ENCODE measurements around the gene SDHB. TPM values are rescaled to one million over a fixed set of nuclear protein-coding genes. Genes with fewer than 3 reads are reported as not detected.

The SDHB gene
- total RNA-seq (126 and 160 TPM in 2 replicates), polyA plus RNA-seq (156 and 172 TPM in 2 replicates)

DNA sequence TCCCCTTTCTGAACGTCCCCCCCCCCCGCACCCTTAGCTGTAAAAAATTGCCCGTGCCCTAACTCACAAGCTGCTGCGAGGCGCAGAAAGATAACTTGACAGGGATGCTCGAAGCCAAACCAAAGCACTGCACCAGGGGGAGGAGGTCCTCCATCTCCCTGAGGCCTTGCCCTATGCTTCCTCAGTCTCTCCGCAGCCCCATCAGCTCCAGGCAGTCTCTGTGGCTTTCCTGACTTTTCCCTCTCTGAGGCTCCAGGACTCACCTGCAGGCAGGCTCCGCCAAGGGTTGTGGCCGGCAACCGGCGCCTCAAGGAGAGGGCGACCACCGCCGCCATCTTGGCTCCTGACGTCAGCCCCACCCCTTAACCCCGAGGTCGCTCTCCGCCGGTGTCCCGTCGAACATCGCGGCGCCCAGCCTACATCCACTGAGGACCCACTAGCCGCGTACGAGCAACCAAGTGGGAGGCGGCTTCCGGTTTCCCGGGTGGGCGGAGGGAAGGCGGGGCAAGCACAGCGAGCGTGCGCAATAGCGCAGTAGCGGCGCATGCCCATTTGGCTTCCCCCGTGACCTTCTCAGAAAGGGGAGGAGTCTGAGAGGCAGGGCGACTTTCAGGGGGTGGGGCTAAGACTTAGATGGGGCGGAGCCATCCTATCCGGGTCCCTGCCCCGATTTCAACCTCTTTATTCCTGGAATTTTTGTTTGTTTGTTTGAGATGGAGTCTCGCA, at the start of gene SDHB:
Gene SDHB (minus strand): TSS at position 348 of the 726 bp plus-strand sequence. CDS start 13 bp downstream, at position 335.
- Histone ChIP-seq H3K4me3 (peak within 1 kb of the TSS; percentile 47), H3K27ac (peak within 1 kb of the TSS; percentile 80), H3K36me3 (no peaks in the 10 kb centered on the region), H3K4me1 (ENCODE audit: low read depth) (peaks cover 7% of the 10 kb centered on the region), H3K27me3 (no peaks in the 10 kb centered on the region), H3K9me3 (ENCODE audit: low read depth) (no peaks in the 10 kb centered on the region)
- TF ChIP-seq CTCF (IDR thresholded peaks at IDR 0.05; ENCODE audit: low read depth, low read length) = no peak
- peak; percentile 99 for DNase-seq (ENCODE audit: low read depth in 1 of 2, low spot score in 1 of 2)

GRCh38 chr1:17102232-17102631, 48.4 kb upstream of the SDHB start:
- H3K27ac ChIP-seq = no peak overlapping the region
- TF ChIP-seq CTCF (IDR thresholded peaks at IDR 0.05; ENCODE audit: low read depth, low read length) = no peak
- no peak for DNase-seq (ENCODE audit: low read depth in 1 of 2, low spot score in 1 of 2)
- no peaks in the 10 kb centered on the region for H3K9me3 ChIP-seq (ENCODE audit: low read depth)
- H3K36me3 ChIP-seq = no peaks in the 10 kb centered on the region
- no peaks in the 10 kb centered on the region for H3K4me1 ChIP-seq (ENCODE audit: low read depth)
- H3K27me3 ChIP-seq = no peaks in the 10 kb centered on the region
- H3K4me3 ChIP-seq = no peak overlapping the region

DNA sequence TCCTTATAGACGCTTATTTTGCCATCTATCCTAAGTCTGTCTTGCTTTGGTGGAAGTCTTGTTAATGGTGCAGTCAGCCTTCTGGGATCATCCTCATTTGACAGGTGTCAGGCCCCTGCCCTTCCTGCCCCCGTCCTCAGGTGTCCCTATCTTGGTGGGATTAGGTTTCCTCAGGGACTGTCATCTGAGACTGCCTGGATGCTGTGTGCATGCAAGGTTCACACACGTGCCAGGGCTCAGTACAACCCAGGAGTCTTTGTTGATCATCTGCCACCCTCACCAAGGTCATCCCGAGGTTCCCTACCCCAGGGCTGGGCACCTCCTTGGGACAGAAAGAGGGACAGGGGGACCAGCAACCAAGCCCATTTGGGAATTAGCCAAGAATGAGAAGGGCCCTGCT, 47.4 kb upstream of the SDHB start:
- Histone ChIP-seq H3K4me3 (no peak overlapping the region), H3K36me3 (no peaks in the 10 kb centered on the region), H3K27me3 (no peaks in the 10 kb centered on the region), H3K9me3 (ENCODE audit: low read depth) (no peaks in the 10 kb centered on the region), H3K27ac (no peak overlapping the region), H3K4me1 (ENCODE audit: low read depth) (no peaks in the 10 kb centered on the region)
- DNase-seq (ENCODE audit: low read depth in 1 of 2, low spot score in 1 of 2) = no peak
- TF ChIP-seq CTCF (IDR thresholded peaks at IDR 0.05; ENCODE audit: low read depth, low read length) = no peak

DNA sequence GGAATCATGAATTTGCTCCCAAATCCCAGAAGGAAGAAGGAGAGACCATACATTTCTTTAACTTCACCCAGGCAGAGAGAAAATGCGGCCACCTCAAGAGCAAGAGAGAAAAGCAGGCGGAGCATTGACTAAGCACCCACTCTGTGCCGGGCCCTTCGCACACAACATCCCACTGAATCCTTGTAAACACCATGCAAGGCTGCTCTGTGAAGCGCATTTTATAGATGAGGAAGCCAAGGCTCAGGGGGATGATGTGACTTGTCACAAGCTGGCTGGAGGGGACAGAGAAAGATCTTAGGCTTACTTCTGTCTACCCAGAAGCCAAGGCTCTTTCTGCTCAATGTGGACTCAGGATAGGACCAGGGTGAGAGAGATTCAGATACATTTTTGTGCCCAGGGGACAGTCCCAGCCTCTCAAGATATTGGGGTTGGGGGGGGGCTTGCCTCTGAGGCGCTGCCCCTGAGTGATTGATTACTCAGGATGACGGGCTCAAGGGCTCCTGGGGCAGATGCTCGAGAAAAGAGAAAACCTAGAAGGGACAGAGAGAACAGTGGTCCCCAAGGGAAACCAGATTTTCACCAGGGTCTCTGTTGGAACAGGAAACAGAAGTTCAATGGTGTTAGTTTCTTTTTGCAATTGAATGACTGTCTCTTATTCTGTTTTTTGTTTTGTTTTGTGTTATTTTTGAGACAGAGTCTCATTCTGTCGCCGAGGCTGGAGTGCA, 45.9 kb upstream of the SDHB start:
- Histone ChIP-seq H3K4me1 (ENCODE audit: low read depth) (no peaks in the 10 kb centered on the region), H3K27ac (no peak overlapping the region), H3K27me3 (no peaks in the 10 kb centered on the region), H3K9me3 (ENCODE audit: low read depth) (no peaks in the 10 kb centered on the region), H3K36me3 (no peaks in the 10 kb centered on the region), H3K4me3 (no peak overlapping the region)
- DNase-seq (ENCODE audit: low read depth in 1 of 2, low spot score in 1 of 2) = no peak
- no peak for TF ChIP-seq CTCF (IDR thresholded peaks at IDR 0.05; ENCODE audit: low read depth, low read length)

GRCh38 chr1:17098446-17099317, 44.9 kb upstream of the SDHB start:
- no peaks in the 10 kb centered on the region for H3K4me1 ChIP-seq (ENCODE audit: low read depth)
- H3K27ac ChIP-seq = no peak overlapping the region
- no peak overlapping the region for H3K4me3 ChIP-seq
- TF ChIP-seq CTCF (IDR thresholded peaks at IDR 0.05; ENCODE audit: low read depth, low read length) = no peak
- no peaks in the 10 kb centered on the region for H3K9me3 ChIP-seq (ENCODE audit: low read depth)
- no peaks in the 10 kb centered on the region for H3K27me3 ChIP-seq
- no peaks in the 10 kb centered on the region for H3K36me3 ChIP-seq
- DNase-seq (ENCODE audit: low read depth in 1 of 2, low spot score in 1 of 2) = peak in 1 of 2 donors; percentile 17
